Measurements from ENCODE around the gene NMBR.

DNA sequence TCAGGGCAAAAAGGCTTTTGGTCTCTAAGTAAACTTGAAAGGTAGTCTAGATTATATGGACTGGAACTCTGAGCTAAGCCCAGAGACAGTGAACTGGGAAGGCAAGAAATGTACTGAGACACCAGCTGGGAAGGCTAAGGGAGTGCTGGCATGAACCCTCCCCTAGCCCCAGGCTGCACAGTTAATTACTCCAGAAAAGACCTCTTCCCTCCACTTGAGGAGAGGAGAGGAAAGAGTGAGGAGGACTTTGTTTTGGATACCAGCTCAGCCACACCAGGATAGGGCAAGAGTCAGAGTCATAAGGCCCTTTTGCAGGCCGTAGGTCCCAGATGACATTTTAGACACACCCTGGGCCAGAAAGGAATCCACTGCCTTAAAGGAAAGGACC lies 98.3 kb downstream of the NMBR start:
- TF ChIP-seq ZBTB7A (IDR thresholded peaks at IDR 0.05; ENCODE audit: low read depth) (no peak), TEAD4 (IDR thresholded peaks at IDR 0.05) (no peak)

Data from Ishikawa (cell line).